ENCODE measurements around the gene KIF25.

DNA sequence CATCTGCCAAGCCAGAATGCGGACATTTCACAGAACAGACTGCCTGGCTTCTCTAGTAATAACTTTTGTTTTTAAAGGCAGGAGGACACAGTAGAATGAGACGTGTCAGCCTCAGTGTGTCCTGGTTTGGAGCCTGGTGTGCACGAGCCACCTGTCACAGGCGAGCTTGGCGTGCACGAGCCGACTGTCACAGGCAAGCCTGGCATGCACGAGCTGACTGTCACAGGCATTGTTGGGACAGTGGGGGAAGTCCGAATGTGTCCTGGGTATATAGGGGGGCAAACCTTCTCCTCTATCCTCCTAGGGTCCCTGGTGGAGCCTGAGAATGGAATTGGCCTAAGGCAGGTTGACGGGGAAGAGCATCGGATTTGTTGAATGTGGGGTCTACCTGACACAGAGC, 7.5 kb downstream of the KIF25 start:
- TF ChIP-seq, protein P1, sequence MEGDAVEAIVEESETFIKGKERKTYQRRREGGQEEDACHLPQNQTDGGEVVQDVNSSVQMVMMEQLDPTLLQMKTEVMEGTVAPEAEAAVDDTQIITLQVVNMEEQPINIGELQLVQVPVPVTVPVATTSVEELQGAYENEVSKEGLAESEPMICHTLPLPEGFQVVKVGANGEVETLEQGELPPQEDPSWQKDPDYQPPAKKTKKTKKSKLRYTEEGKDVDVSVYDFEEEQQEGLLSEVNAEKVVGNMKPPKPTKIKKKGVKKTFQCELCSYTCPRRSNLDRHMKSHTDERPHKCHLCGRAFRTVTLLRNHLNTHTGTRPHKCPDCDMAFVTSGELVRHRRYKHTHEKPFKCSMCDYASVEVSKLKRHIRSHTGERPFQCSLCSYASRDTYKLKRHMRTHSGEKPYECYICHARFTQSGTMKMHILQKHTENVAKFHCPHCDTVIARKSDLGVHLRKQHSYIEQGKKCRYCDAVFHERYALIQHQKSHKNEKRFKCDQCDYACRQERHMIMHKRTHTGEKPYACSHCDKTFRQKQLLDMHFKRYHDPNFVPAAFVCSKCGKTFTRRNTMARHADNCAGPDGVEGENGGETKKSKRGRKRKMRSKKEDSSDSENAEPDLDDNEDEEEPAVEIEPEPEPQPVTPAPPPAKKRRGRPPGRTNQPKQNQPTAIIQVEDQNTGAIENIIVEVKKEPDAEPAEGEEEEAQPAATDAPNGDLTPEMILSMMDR (IDR thresholded peaks at IDR 0.05) = no peak
- TF ChIP-seq POLR2A (IDR thresholded peaks at IDR 0.05) (no peak), POLR2AphosphoS5 (IDR thresholded peaks at IDR 0.05) (no peak)
